CD4-positive, alpha-beta memory T cell (primary cell): ENCODE results near the gene PEA15. TPM values are rescaled to one million over a fixed set of nuclear protein-coding genes. Genes with fewer than 3 reads are reported as not detected.

ENCODE experiments used
- CTCF ChIA-PET: fragments of 350-600 bp; sonication (Branson Sonifier 250); formaldehyde crosslinking; loops from one replicate; lab custom pipeline; 2021; ENCODE audit warnings: inconsistent platforms; ENCODE audit not compliant: partially characterized antibody; lab: Charles Lee
- POLR2A ChIA-PET: fragments of 350-600 bp; sonication (Branson Sonifier 250); formaldehyde crosslinking; loops from one replicate; lab custom pipeline; 2021; ENCODE audit not compliant: partially characterized antibody; lab: Charles Lee
- DNase-seq, 5 donors: peaks; one replicate each; pipeline versions ENCODE4 v3.0.0 to v3.0.0-alpha.2; 2020 to 2022; ENCODE audit warnings: mixed read lengths in 1 of 5
- H3K27ac ChIP-seq: one replicate; pipeline ENCODE4 v1.7.0; 2013; ENCODE audit warnings: low read depth, low read length
- H3K27me3 ChIP-seq: 2 replicates; pipeline ENCODE4 v1.7.0; 2013; ENCODE audit warnings: mild to moderate bottlenecking, low read length, moderate library complexity; ENCODE audit not compliant: insufficient read depth
- H3K36me3 ChIP-seq: 2 replicates; pipeline ENCODE4 v1.7.0; 2013; ENCODE audit warnings: mild to moderate bottlenecking, low read length, moderate library complexity; ENCODE audit not compliant: insufficient read depth
- H3K4me1 ChIP-seq: 2 replicates; pipeline ENCODE4 v1.7.0; 2013; ENCODE audit warnings: mild to moderate bottlenecking, low read length, moderate library complexity; ENCODE audit not compliant: insufficient read depth
- H3K4me3 ChIP-seq, 2 donors: one replicate each; pipeline ENCODE4 v1.7.0; 2013; ENCODE audit warnings: low read length in 2 of 2, mild to moderate bottlenecking in 1 of 2
- H3K9me3 ChIP-seq, 2 donors: one replicate each; pipeline ENCODE4 v1.7.0; 2013; ENCODE audit warnings: low read length in 2 of 2, control low read depth in 1 of 2; ENCODE audit not compliant: control insufficient read depth in 1 of 2
- H3K27ac Mint-ChIP-seq, 7 donors: one replicate each; pipeline ENCODE4 v1.8.0; 2020 to 2021; ENCODE audit warnings: mixed read lengths in 7 of 7, mild to moderate bottlenecking in 6 of 7, inconsistent platforms in 3 of 7, moderate library complexity in 3 of 7
- H3K27me3 Mint-ChIP-seq, 2 donors: one replicate each; pipeline ENCODE4 v1.8.0; 2020 to 2021; ENCODE audit warnings: mixed read lengths in 2 of 2
- H3K36me3 Mint-ChIP-seq, 2 donors: one replicate each; pipeline ENCODE4 v1.8.0; 2020 to 2021; ENCODE audit warnings: mixed read lengths in 2 of 2, inconsistent platforms in 1 of 2, mild to moderate bottlenecking in 1 of 2
- H3K4me1 Mint-ChIP-seq, 4 donors: one replicate each; pipeline ENCODE4 v1.8.0; 2020 to 2021; ENCODE audit warnings: mixed read lengths in 4 of 4, mild to moderate bottlenecking in 1 of 4
- H3K4me3 Mint-ChIP-seq, 8 donors: one replicate each; pipeline ENCODE4 v1.8.0; 2020 to 2021; ENCODE audit warnings: mixed read lengths in 8 of 8, mild to moderate bottlenecking in 7 of 8, moderate library complexity in 6 of 8, inconsistent platforms in 3 of 8
- H3K9me3 Mint-ChIP-seq, 8 donors: one replicate each; pipeline ENCODE4 v1.8.0; 2020 to 2021; ENCODE audit warnings: mixed read lengths in 8 of 8, mild to moderate bottlenecking in 5 of 8, inconsistent platforms in 3 of 8, moderate library complexity in 1 of 8
- intact Hi-C: fragments of 100-400 bp; cut with micrococcal nuclease; formaldehyde crosslinking; loops from one replicate; pipeline ENCODE4 v1.15.1; 2023
- polyA plus RNA-seq, 2 donors: library from polyadenylated mRNA; unstranded; fragments of 300-500 nt; fragmentation: Illumina TruSeq; gene quantifications; one replicate each; pipeline ENCODE4 v1.2.3, GENCODE V29; 2021
- total RNA-seq, 2 experiments: library from RNA; stranded (reverse); gene quantifications; one replicate each; pipeline ENCODE4 v1.2.3, GENCODE V29; 2021

Gene PEA15
- total and polyA plus RNA-seq, 4 experiments from 2014 or later = 7.6 to 25.1 (median 16.6) TPM

- Histone ChIP-seq H3K36me3 (no peaks in the 10 kb centered on the region), H3K4me3 (no peak overlapping the region), H3K4me1 (peaks cover 11% of the 10 kb centered on the region), H3K27me3 (no peaks in the 10 kb centered on the region), H3K27ac (no peak overlapping the region), H3K9me3 (no peaks in the 10 kb centered on the region)
- POLR2A ChIA-PET = no interaction called here
- DNase-seq = no peak
- Mint-ChIP-seq H3K9me3 (no peaks in the 10 kb centered on the region), H3K36me3 (no peaks in the 10 kb centered on the region), H3K27me3 (no peaks in the 10 kb centered on the region), H3K4me3 (no peak overlapping the region), H3K4me1 (peaks cover 7 to 14% (median 11%) of the 10 kb centered on the region in 4 donors), H3K27ac (no peak overlapping the region)
- CTCF ChIA-PET = interaction anchor here (1.2 to 4.4 kb wide), 4 partner anchors 8 to 113 kb away, joined by 3 to 20 read pairs (median 6); no protein-coding TSS in a partner anchor
- intact Hi-C loops = no loop called here
Observed at GRCh38 chr1:160200786-160201185, 4.4 kb upstream of the PEA15 start.

- Histone ChIP-seq H3K4me1 (peaks cover 23% of the 10 kb centered on the region), H3K27ac (peak overlapping the region; percentile 26), H3K36me3 (no peaks in the 10 kb centered on the region), H3K27me3 (no peaks in the 10 kb centered on the region), H3K4me3 (peak overlapping the region in 1 of 2 donors; percentile 2), H3K9me3 (no peaks in the 10 kb centered on the region)
- Mint-ChIP-seq H3K27ac (peak overlapping the region; percentile 81 to 94 (median 90)), H3K4me1 (peaks cover 27 to 40% (median 33%) of the 10 kb centered on the region in 4 donors), H3K36me3 (peaks cover 0 to 6% of the 10 kb centered on the region in 2 donors), H3K27me3 (no peaks in the 10 kb centered on the region), H3K9me3 (no peaks in the 10 kb centered on the region), H3K4me3 (peak overlapping the region; percentile 71 to 94 (median 82))
- intact Hi-C loops = loop anchor here (5.0 kb wide), 1 partner anchor 83 kb away; the partner anchor contains the start of gene PEX19
- POLR2A ChIA-PET = interaction anchor here (0.7 to 2.7 kb wide), 5 partner anchors 9 to 80 kb away, joined by 3 to 13 read pairs (median 4); partner anchors contain the start of genes DCAF8 and PEX19
- CTCF ChIA-PET = interaction anchor here (1.2 to 4.4 kb wide), 4 partner anchors 11 to 87 kb away, joined by 4 to 20 read pairs (median 6); no protein-coding TSS in a partner anchor
- DNase-seq = peak in 1 of 5 donors; percentile 47
Observed at GRCh38 chr1:160204526-160205241, 500 bp upstream of the PEA15 start.

GRCh38 chr1:160206036-160206389 is 829 bp downstream of the PEA15 start:
- Mint-ChIP-seq H3K4me1 (peaks cover 29 to 51% (median 41%) of the 10 kb centered on the region in 4 donors), H3K27me3 (no peaks in the 10 kb centered on the region), H3K36me3 (peaks cover 0 to 15% of the 10 kb centered on the region in 2 donors), H3K27ac (peak overlapping the region; percentile 84 to 98 (median 91)), H3K4me3 (peak overlapping the region; percentile 86 to 96 (median 92)), H3K9me3 (no peaks in the 10 kb centered on the region)
- DNase-seq = peak; percentile 36 to 74 (median 37)
- peak overlapping the region in 1 of 2 donors; percentile 88 for H3K4me3 ChIP-seq
- ChIA-PET POLR2A (interaction anchor here (0.8 to 2.7 kb wide), 5 partner anchors 10 to 864 kb away, joined by 3 to 13 read pairs (median 3); partner anchors contain the start of genes ARHGAP30, DCAF8 and PEX19), CTCF (interaction anchor here (0.7 to 1.9 kb wide), 3 partner anchors 13 to 54 kb away, joined by 3 to 7 read pairs (median 3); no protein-coding TSS in a partner anchor)
- no peaks in the 10 kb centered on the region for H3K9me3 ChIP-seq
- H3K4me1 ChIP-seq = peaks cover 30% of the 10 kb centered on the region
- peak overlapping the region; percentile 77 for H3K27ac ChIP-seq
- intact Hi-C loops = loop anchor here (5.0 kb wide), 1 partner anchor 81 kb away; the partner anchor contains the start of gene PEX19
- peaks cover 3% of the 10 kb centered on the region for H3K36me3 ChIP-seq
- no peaks in the 10 kb centered on the region for H3K27me3 ChIP-seq

GRCh38 chr1:160206421-160207117 is 1.4 kb downstream of the PEA15 start:
- ChIA-PET CTCF (interaction anchor here (0.7 to 1.9 kb wide), 4 partner anchors 13 to 54 kb away, joined by 3 to 7 read pairs (median 4); no protein-coding TSS in a partner anchor), POLR2A (interaction anchor here (0.8 to 2.7 kb wide), 5 partner anchors 9 to 863 kb away, joined by 3 to 13 read pairs (median 3); partner anchors contain the start of genes ARHGAP30, DCAF8 and PEX19)
- Mint-ChIP-seq H3K36me3 (peaks cover 0 to 20% of the 10 kb centered on the region in 2 donors), H3K27ac (peak overlapping the region; percentile 84 to 98 (median 91)), H3K27me3 (no peaks in the 10 kb centered on the region), H3K4me1 (peaks cover 29 to 51% (median 41%) of the 10 kb centered on the region in 4 donors), H3K9me3 (no peaks in the 10 kb centered on the region), H3K4me3 (peak overlapping the region; percentile 86 to 96 (median 92))
- Histone ChIP-seq H3K4me1 (peaks cover 30% of the 10 kb centered on the region), H3K9me3 (no peaks in the 10 kb centered on the region), H3K4me3 (peak overlapping the region in 1 of 2 donors; percentile 88), H3K27me3 (no peaks in the 10 kb centered on the region), H3K36me3 (peaks cover 8% of the 10 kb centered on the region), H3K27ac (peak overlapping the region; percentile 77)
- intact Hi-C loops = loop anchor here (5.0 kb wide), 1 partner anchor 81 kb away; the partner anchor contains the start of gene PEX19
- no peak for DNase-seq

- H3K4me1 ChIP-seq = peaks cover 30% of the 10 kb centered on the region
- H3K36me3 ChIP-seq = peaks cover 10% of the 10 kb centered on the region
- H3K4me3 Mint-ChIP-seq = peak overlapping the region in 5 of 8 donors; percentile 86 to 96 (median 93)
- no peak for DNase-seq
- no peaks in the 10 kb centered on the region for H3K27me3 ChIP-seq
- ChIA-PET CTCF (interaction anchor here (1.9 kb wide), 1 partner anchor 14 kb away, joined by 5 read pairs; no protein-coding TSS in a partner anchor), POLR2A (interaction anchor here (0.8 to 2.7 kb wide), 3 partner anchors 9 to 55 kb away, joined by 3 to 13 read pairs (median 3); partner anchors contain the start of gene DCAF8)
- peaks cover 29 to 51% (median 41%) of the 10 kb centered on the region in 4 donors for H3K4me1 Mint-ChIP-seq
- no peaks in the 10 kb centered on the region for H3K27me3 Mint-ChIP-seq
- H3K4me3 ChIP-seq = no peak overlapping the region
- H3K27ac ChIP-seq = no peak overlapping the region
- intact Hi-C loops = loop anchor here (5.0 kb wide), 1 partner anchor 80 kb away; the partner anchor contains the start of gene PEX19
- H3K9me3 Mint-ChIP-seq = no peaks in the 10 kb centered on the region
- H3K9me3 ChIP-seq = no peaks in the 10 kb centered on the region
- H3K27ac Mint-ChIP-seq = peak overlapping the region; percentile 65 to 95 (median 88)
- peaks cover 0 to 26% of the 10 kb centered on the region in 2 donors for H3K36me3 Mint-ChIP-seq
Observed at GRCh38 chr1:160207118-160207650, 2.0 kb downstream of the PEA15 start.

DNA sequence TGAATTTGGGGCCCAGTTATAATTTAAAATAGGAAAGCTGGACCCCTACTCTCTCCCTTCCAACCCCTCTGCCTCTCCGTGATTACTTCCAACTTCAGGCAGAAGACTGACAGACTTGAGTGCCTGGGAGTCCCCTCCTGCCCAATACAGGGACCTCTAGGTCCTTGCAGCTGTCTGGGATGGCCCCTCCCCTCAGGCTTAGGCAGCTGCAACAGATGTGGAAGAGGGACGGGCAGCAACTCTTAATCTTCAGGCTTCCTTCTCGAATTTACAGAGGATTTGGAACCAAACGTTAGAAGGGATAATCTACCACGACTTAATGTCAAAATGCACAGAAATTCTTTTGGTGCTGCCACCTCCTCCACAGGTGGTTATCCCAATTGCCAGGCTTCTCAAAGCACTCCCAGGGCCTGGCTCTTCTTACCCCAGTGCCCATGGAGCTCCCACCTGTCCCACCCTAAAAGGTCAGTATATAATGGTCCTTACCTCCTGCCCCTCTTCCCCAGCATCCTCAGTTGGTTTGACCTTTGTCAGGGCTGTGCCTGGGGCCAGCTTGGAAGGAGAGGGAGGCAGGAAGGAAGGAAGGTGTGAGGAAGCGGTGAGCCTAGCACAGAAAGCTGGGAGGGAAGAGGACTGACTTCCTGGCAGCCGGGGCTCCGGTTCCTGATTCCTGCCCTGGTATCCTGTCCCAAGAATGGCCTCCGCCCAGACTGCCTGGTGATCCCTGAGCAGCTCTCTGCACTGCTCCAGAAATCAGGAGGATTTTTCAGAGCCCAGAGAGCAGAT is 2.8 kb downstream of the PEA15 start:
- Histone ChIP-seq H3K27me3 (no peaks in the 10 kb centered on the region), H3K9me3 (no peaks in the 10 kb centered on the region), H3K4me1 (peaks cover 30% of the 10 kb centered on the region), H3K4me3 (no peak overlapping the region), H3K27ac (no peak overlapping the region), H3K36me3 (peaks cover 18% of the 10 kb centered on the region)
- DNase-seq = no peak
- H3K9me3 Mint-ChIP-seq = no peaks in the 10 kb centered on the region
- H3K4me3 Mint-ChIP-seq = peak overlapping the region in 3 of 8 donors; percentile 14 to 53 (median 51)
- H3K4me1 Mint-ChIP-seq = peaks cover 29 to 51% (median 41%) of the 10 kb centered on the region in 4 donors
- intact Hi-C loops = loop anchor here (5.0 kb wide), 1 partner anchor 79 kb away; the partner anchor contains the start of gene PEX19
- peak overlapping the region; percentile 62 to 95 (median 88) for H3K27ac Mint-ChIP-seq
- ChIA-PET CTCF (interaction anchor here (1.1 to 1.9 kb wide), 2 partner anchors 15 to 44 kb away, joined by 4 to 5 read pairs; no protein-coding TSS in a partner anchor), POLR2A (interaction anchor here (0.6 to 1.6 kb wide), 2 partner anchors 8 to 22 kb away, joined by 3 read pairs; no protein-coding TSS in a partner anchor)
- no peaks in the 10 kb centered on the region for H3K27me3 Mint-ChIP-seq
- H3K36me3 Mint-ChIP-seq = peaks cover 3 to 34% of the 10 kb centered on the region in 2 donors
